ENCODE data around the gene CDK4.

Gene CDK4

DNA sequence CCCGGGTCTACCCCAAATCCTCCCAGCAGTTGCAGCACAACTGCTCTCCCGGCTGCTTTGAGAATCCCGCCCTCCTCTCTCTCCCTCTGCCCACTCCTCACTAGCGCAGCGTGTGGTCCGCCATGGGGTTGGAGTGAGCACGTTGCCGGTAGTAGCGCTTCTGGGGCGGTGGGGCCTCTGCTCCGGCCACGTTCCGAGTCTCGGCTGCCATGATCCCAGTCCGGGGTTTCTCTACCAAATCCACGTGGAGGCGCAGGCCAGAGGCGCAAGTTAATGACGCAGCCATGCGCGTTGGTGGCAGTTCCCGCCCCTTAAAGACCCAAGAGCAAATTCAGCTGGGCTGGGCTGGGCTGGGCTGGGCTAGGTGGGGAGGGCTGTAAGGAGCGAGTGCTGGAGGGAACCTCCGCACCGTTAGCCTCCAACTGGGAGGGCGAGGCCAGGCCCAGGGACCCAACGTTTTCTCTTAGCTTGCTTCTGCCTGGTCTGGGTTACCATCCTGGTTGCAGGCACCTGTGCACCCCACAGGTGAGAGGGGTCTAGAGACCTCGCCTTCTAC is 19.8 kb upstream of the CDK4 start, which contains the start of gene METTL1:
TSS of gene METTL1 (minus strand) at position 233 of the 556 bp plus-strand sequence. CDS start at position 211, 22 bp downstream.
- Histone ChIP-seq H3K27ac (peak within 1 kb of the TSS; percentile 46 to 99), H3K4me3 (peak within 1 kb of the TSS; percentile 93)
- TF ChIP-seq, protein P1, sequence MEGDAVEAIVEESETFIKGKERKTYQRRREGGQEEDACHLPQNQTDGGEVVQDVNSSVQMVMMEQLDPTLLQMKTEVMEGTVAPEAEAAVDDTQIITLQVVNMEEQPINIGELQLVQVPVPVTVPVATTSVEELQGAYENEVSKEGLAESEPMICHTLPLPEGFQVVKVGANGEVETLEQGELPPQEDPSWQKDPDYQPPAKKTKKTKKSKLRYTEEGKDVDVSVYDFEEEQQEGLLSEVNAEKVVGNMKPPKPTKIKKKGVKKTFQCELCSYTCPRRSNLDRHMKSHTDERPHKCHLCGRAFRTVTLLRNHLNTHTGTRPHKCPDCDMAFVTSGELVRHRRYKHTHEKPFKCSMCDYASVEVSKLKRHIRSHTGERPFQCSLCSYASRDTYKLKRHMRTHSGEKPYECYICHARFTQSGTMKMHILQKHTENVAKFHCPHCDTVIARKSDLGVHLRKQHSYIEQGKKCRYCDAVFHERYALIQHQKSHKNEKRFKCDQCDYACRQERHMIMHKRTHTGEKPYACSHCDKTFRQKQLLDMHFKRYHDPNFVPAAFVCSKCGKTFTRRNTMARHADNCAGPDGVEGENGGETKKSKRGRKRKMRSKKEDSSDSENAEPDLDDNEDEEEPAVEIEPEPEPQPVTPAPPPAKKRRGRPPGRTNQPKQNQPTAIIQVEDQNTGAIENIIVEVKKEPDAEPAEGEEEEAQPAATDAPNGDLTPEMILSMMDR (IDR thresholded peaks at IDR 0.05), result no peak
- DNase-seq (ENCODE audit: low spot score), result peak; percentile 97

DNA sequence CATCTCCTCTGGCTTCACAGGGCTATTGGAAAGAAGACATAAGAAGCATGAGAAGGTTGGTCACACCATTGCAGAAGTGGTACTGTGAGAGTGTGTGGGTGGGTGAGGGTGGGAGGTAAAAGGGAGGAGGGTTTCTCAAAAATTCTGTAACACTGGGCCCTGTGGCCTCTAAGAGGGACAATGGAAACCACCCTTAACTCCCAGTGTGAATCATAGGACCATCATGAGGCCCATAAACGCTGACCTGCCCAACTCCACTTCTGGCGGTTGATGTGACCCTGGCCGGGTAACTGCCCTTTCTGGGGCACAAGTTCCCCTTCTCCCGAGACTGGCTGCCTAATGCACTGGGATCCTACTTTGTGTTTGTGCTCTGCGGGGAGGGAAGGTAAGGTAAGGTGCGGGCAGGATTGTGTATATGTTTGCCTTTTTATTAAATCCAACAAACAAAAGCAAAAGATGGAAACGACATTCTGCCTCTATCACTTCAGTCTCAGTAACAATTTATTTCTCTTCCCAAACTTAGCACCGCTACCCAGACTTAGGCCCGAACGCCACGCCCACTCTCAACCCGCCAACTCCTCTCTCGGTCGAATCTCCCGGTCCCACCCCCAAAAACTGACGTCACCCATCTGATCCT is 19.2 kb upstream of the CDK4 start:
- H3K4me3 ChIP-seq, result peak overlapping the region; percentile 93
- peak overlapping the region; percentile 46 to 99 for H3K27ac ChIP-seq
- DNase-seq (ENCODE audit: low spot score), result peak; percentile 91
- TF ChIP-seq, protein P1 (IDR thresholded peaks at IDR 0.05), result no peak

DNA sequence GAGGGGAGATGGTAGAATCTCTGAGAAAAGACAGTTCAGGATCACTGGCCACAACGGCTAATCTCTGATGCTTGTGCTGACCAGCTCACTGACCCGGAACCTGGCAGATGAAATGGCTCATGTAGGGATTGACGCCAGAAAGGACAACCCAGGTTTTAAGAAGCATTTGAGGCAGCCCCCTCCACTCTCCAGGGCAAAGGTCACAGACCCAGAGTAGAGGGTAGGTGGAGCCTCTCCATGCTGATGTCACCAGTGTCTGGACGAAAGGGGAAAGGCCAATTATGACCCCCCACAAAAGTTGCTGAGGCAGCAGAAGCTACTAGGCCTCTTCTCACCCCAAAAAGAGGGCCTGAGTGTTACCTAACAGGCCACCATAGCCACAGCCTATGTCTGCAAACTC is 18.6 kb upstream of the CDK4 start:
- TF ChIP-seq, protein P1 (IDR thresholded peaks at IDR 0.05), result no peak
- H3K27ac ChIP-seq, result no peak overlapping the region
- no peak for DNase-seq (ENCODE audit: low spot score)
- H3K4me3 ChIP-seq, result no peak overlapping the region

DNA sequence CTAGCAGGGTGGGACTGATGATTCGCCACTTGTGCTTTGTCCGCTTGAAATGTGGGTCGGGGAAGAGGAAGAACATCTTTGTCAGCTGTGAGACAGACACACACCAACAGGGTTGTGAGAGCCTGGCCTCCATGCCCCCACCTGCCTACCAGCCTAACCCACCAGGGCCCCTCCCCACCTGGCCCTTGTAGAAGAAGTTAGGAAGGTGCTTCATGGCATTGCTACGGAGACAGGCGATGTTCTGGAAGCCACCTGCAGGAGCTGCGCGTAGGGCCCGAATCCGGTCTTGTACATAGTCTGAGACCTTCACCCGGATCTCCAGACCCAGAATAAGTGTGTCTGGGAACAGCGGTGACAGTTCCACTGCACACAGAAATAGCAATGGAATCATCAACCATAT is 17.5 kb upstream of the CDK4 start:
- H3K4me3 ChIP-seq, result no peak overlapping the region
- TF ChIP-seq, protein P1 (IDR thresholded peaks at IDR 0.05), result no peak
- no peak overlapping the region for H3K27ac ChIP-seq
- DNase-seq (ENCODE audit: low spot score), result no peak

DNA sequence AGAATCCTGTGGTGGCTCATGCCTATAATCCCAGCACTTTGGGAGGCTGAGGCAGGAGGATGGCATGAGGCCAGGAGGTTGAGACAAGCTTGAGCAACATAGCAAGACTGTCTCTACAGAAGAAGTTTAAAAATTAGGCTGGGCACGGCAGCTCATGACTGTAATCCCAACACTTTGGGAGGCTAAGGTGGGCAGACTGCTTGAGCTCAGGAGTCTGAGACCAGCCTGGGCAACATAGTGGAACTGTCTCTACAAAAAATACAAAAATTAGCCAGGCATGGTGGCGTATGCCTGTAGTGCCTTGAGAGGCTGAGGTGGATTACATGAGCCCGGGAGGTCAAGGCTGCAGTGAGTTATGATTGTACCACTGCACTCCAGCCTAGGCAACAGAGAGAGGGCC is 15.8 kb upstream of the CDK4 start:
- Histone ChIP-seq H3K27ac (no peak overlapping the region), H3K4me3 (no peak overlapping the region)
- DNase-seq (ENCODE audit: low spot score), result no peak
- TF ChIP-seq, protein P1 (IDR thresholded peaks at IDR 0.05), result no peak

DNA sequence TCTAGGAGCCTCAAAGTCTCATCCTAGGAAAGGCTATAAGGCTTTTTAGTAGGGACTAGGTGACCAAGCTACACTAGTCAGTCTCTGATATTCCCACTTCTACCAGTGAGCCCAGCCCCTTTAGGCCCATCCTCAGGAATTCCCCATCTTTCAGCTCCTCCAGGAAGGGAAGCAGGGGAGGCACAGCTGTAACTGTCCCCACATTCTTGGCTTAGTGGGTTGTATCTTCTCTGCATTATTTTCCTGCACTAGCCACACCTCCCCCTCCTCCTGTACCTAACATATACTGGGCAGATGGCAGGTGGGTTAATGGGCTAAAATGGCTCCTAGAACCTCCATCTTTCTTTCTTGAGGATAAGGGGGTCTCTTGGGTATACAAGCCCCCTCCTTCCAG is 15.2 kb upstream of the CDK4 start:
- DNase-seq (ENCODE audit: low spot score), result no peak
- Histone ChIP-seq H3K4me3 (peak overlapping the region; percentile 69), H3K27ac (no peak overlapping the region)
- TF ChIP-seq, protein P1 (IDR thresholded peaks at IDR 0.05), result no peak

Measured in coronary artery (tissue), 2 donors.